Measurements from ENCODE around the gene NFIC. TPM values are rescaled to one million over a fixed set of nuclear protein-coding genes. Genes with fewer than 3 reads are reported as not detected.
A peak's percentile ranks its signal among the peaks of the same experiment; 100 is the strongest.
"Not testable (repeated sequence)": the region's sequence is repeated elsewhere in the genome, so short reads cannot be mapped to it uniquely, and the experiment has no call there.

NFIC gene
- total RNA-seq, 1 donor from 2014 or later: 33.0 TPM

GRCh38 chr19:3430366-3430680 is 63.9 kb downstream of the NFIC start:
- DNase-seq: not testable (repeated sequence)

- DNase-seq: no peak
Observed at GRCh38 chr19:3431760-3432397, 65.5 kb downstream of the NFIC start.

- peak; percentile 61 for DNase-seq
Observed at GRCh38 chr19:3433313-3433712, 66.9 kb downstream of the NFIC start.

GRCh38 chr19:3433805-3434540 is 67.6 kb downstream of the NFIC start:
- DNase-seq: no peak

GRCh38 chr19:3434630-3435553 is 68.5 kb downstream of the NFIC start:
- DNase-seq: peak; percentile 98

- peak; percentile 59 for DNase-seq
Observed at GRCh38 chr19:3440082-3440481, 73.7 kb downstream of the NFIC start.

GRCh38 chr19:3441089-3441985 is 75.0 kb downstream of the NFIC start:
- no peak for DNase-seq

- DNase-seq: no peak
Observed at GRCh38 chr19:3441986-3442329, 75.6 kb downstream of the NFIC start.

- no peak for DNase-seq
Observed at GRCh38 chr19:3442487-3443071, 76.2 kb downstream of the NFIC start.

GRCh38 chr19:3443840-3444694 is 77.7 kb downstream of the NFIC start:
- peak; percentile 82 for DNase-seq

GRCh38 chr19:3444695-3445234 is 78.4 kb downstream of the NFIC start:
- DNase-seq: no peak

- DNase-seq: not testable (repeated sequence)
Observed at GRCh38 chr19:3446657-3447056, 80.3 kb downstream of the NFIC start.

- no peak for DNase-seq
Observed at GRCh38 chr19:3448616-3449334, 82.4 kb downstream of the NFIC start.

GRCh38 chr19:3450796-3451411 is 84.5 kb downstream of the NFIC start:
- DNase-seq: peak; percentile 99

- DNase-seq: no peak
Observed at GRCh38 chr19:3451451-3451866, 85.1 kb downstream of the NFIC start.

- no peak for DNase-seq
Observed at GRCh38 chr19:3452171-3452941, 86.0 kb downstream of the NFIC start.

- DNase-seq: not testable (repeated sequence)
Observed at GRCh38 chr19:3452942-3453214, 86.5 kb downstream of the NFIC start.

GRCh38 chr19:3453840-3454239 is 87.5 kb downstream of the NFIC start:
- DNase-seq: no peak

Data from dermis blood vessel endothelial cell (primary cell).